Testis (tissue), 3 donors: ENCODE results near the gene PPM1E. TPM values are rescaled to one million over a fixed set of nuclear protein-coding genes. Genes with fewer than 3 reads are reported as not detected.

Experiments
- DNase-seq: peaks from one replicate; pipeline ENCODE4 v3.0.0-alpha.2; 2019
- H3K27ac ChIP-seq, 2 donors: fragments of 200-600 bp; sonication (generic); one replicate each; pipeline ENCODE4 v1.5.1; 2019
- H3K27me3 ChIP-seq: fragments of 200-600 bp; sonication (generic); one replicate; pipeline ENCODE4 v1.5.1; 2019
- H3K36me3 ChIP-seq: fragments of 200-600 bp; sonication (generic); one replicate; pipeline ENCODE4 v1.5.1; 2017; ENCODE audit warnings: low read depth; ENCODE audit errors: missing control alignments
- H3K4me1 ChIP-seq: fragments of 200-600 bp; sonication (generic); one replicate; pipeline ENCODE4 v1.5.1; 2019
- H3K4me3 ChIP-seq, 2 donors: fragments of 200-600 bp; sonication (generic); one replicate each; pipeline ENCODE4 v1.5.1; 2017 to 2019
- H3K9me3 ChIP-seq: fragments of 200-600 bp; sonication (generic); one replicate; pipeline ENCODE4 v1.5.1; 2017
- CTCF ChIP-seq, 3 experiments: fragments of 450-650 bp in 2 of 3; fragments of 200-600 bp in 1 of 3; sonication (generic) in 1 of 3; IDR thresholded peaks; one replicate each; pipeline ENCODE4 v1.5.1; 2016 to 2019; ENCODE audit warnings: antibody characterized with exemption in 3 of 3, mild to moderate bottlenecking in 2 of 3, moderate library complexity in 1 of 3
- POLR2A ChIP-seq: fragments of 450-650 bp; IDR thresholded peaks from one replicate; pipeline ENCODE4 v1.6.1; 2017; ENCODE audit warnings: antibody characterized with exemption, mild to moderate bottlenecking, moderate library complexity
- WGBS, 2 donors: methylation state at CpG; one replicate each; pipeline ENCODE4 v1.1.5; 2018; 5-methylcytosine and 5-hydroxymethylcytosine counted together
- intact Hi-C: fragments of 100-400 bp; cut with DNase I; formaldehyde crosslinking; loops from one replicate; pipeline ENCODE4 v1.15.1; 2023; ENCODE audit warnings: low total_unique reads
- polyA plus RNA-seq: library from polyadenylated mRNA; stranded (reverse); fragments of 350-450 nt; fragmentation: Illumina TruSeq; extraction: RNeasy Lipid Tissue Mini Kit (QIAGEN cat#74804); gene quantifications from one replicate; pipeline ENCODE4 v1.2.3, GENCODE V29; 2014; ENCODE audit warnings: low read depth, low replicate concordance; ENCODE audit not compliant: insufficient read depth
- total RNA-seq, 2 donors: library from RNA; depleted of rRNA; stranded (reverse); fragments of >200 nt; gene quantifications; one replicate each; pipeline ENCODE4 v1.2.3, GENCODE V29; 2016

Gene PPM1E
- total and polyA plus RNA-seq, 3 donors from 2014 or later: 8.1 to 16.7 (median 13.5) TPM

GRCh38 chr17:59011975-59012374, 256.3 kb downstream of the PPM1E start:
- WGBS, 2 donors: 88 to 94% methylated on average over 2 of the region's 2 CpGs
- H3K27ac ChIP-seq: no peak overlapping the region
- peaks cover 4% of the 10 kb centered on the region for H3K4me1 ChIP-seq
- no peak overlapping the region for H3K4me3 ChIP-seq
- TF ChIP-seq POLR2A: no peak
- no peak for TF ChIP-seq CTCF (IDR thresholded peaks at IDR 0.05)
- no peaks in the 10 kb centered on the region for H3K27me3 ChIP-seq
- intact Hi-C loops: no loop called here
- DNase-seq: no peak
- no peaks in the 10 kb centered on the region for H3K36me3 ChIP-seq
- no peaks in the 10 kb centered on the region for H3K9me3 ChIP-seq

DNA sequence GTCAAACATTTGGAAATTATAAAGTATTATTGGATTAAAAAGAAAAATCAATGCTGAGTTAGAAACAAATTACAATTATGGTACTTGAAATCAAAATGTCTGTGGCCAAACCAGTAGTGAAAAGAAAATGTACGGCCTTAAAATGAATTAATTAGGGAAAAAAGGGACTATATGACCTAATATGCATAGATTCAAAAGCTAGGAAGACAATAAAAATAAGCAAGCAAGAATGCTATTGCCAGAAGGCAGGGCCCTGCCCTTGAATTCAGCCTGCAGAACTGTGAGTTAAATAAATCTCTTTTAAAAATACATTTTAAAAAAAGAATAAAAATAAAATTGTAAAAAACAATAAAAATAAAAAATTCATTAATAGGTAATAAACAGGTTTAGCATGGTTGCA, 262.4 kb downstream of the PPM1E start:
- Histone ChIP-seq H3K4me3 (no peak overlapping the region), H3K4me1 (no peaks in the 10 kb centered on the region), H3K36me3 (no peaks in the 10 kb centered on the region), H3K27me3 (no peaks in the 10 kb centered on the region), H3K9me3 (no peaks in the 10 kb centered on the region), H3K27ac (no peak overlapping the region)
- DNase-seq: no peak
- WGBS, 2 donors: 85 to 93% methylated on average over 1 of the region's 1 CpG
- intact Hi-C loops: no loop called here
- no peak for TF ChIP-seq CTCF (IDR thresholded peaks at IDR 0.05)
- no peak for TF ChIP-seq POLR2A

- no peaks in the 10 kb centered on the region for H3K27me3 ChIP-seq
- H3K4me1 ChIP-seq: no peaks in the 10 kb centered on the region
- H3K4me3 ChIP-seq: no peak overlapping the region
- TF ChIP-seq CTCF (IDR thresholded peaks at IDR 0.05): no peak
- no peak for TF ChIP-seq POLR2A
- WGBS, 2 donors: 88 to 94% methylated on average over 2 of the region's 2 CpGs
- intact Hi-C loops: no loop called here
- H3K36me3 ChIP-seq: no peaks in the 10 kb centered on the region
- DNase-seq: no peak
- no peaks in the 10 kb centered on the region for H3K9me3 ChIP-seq
- H3K27ac ChIP-seq: no peak overlapping the region
Measured at GRCh38 chr17:59024916-59025315, 269.3 kb downstream of the PPM1E start.

DNA sequence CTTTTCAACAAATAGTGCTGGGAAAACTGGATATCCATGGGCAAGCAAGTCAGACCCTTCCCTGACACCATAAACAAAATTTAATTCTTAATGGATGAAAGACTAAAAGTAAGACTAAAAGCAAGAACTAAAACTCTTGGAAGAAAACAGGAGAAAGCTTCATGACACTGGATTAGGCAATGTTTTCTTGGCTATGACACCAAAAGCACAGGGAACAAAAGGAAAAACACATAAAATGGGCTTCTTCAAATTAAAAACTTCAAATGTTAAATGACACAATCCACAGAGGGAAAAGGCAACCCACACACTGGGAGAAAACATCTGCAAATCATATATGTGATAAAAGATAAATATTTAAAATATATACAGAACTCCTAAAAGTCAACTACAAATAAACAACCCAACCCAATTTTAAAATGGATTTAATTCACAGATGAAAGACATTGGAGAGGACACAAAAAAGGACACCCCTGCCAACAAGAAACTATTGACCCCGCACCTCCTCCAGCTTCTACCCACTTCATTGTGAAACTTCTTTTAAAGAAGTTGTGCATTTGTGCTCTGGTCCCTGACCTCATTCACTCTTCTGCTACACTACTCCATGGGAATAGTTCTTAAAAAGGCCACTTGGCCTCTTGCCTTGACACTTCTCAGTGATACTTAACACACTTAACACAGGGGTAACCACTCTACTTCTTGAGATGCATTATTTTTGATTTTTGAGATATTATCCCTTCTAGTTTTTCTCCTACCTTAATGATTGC, 270.7 kb downstream of the PPM1E start:
- no peak for DNase-seq
- no peaks in the 10 kb centered on the region for H3K4me1 ChIP-seq
- H3K27ac ChIP-seq: no peak overlapping the region
- no peaks in the 10 kb centered on the region for H3K36me3 ChIP-seq
- TF ChIP-seq POLR2A (no peak), CTCF (IDR thresholded peaks at IDR 0.05) (no peak)
- H3K27me3 ChIP-seq: no peaks in the 10 kb centered on the region
- no peak overlapping the region for H3K4me3 ChIP-seq
- 84 to 91% methylated on average over 1 of the region's 1 CpG for WGBS, 2 donors
- intact Hi-C loops: no loop called here
- H3K9me3 ChIP-seq: no peaks in the 10 kb centered on the region

- H3K36me3 ChIP-seq: no peaks in the 10 kb centered on the region
- intact Hi-C loops: no loop called here
- no peaks in the 10 kb centered on the region for H3K4me1 ChIP-seq
- TF ChIP-seq CTCF (IDR thresholded peaks at IDR 0.05) (no peak), POLR2A (no peak)
- H3K27ac ChIP-seq: no peak overlapping the region
- DNase-seq: no peak
- no peaks in the 10 kb centered on the region for H3K9me3 ChIP-seq
- no peak overlapping the region for H3K4me3 ChIP-seq
- no peaks in the 10 kb centered on the region for H3K27me3 ChIP-seq
- 84 to 91% methylated on average over 4 of the region's 4 CpGs for WGBS, 2 donors
Measured at GRCh38 chr17:59027750-59028149, 272.1 kb downstream of the PPM1E start.
